WI38 (cell line): Measurements from ENCODE around the gene PSMD12.
A peak's percentile ranks its signal among the peaks of the same experiment; 100 is the strongest.

Experiments used
- H3K4me3 ChIP-seq: 2 replicates; pipeline ENCODE4 v1.5.1; 2011; ENCODE audit warnings: low read depth, mild to moderate bottlenecking, control low read depth, low read length
- TF ChIP-seq, protein P1 (sequence below): IDR thresholded peaks from 2 replicates; pipeline ENCODE4 v1.5.1; 2012; ENCODE audit warnings: low read depth, mild to moderate bottlenecking, control low read depth, low read length

PSMD12 gene

GRCh38 chr17:67366193-67367157, at the start of gene PSMD12:
PSMD12 (minus strand) TSS chr17:67366577; CDS start chr17:67366519, 58 bp downstream.
- H3K4me3 ChIP-seq: peak within 1 kb of the TSS; percentile 97
- TF ChIP-seq, protein P1, sequence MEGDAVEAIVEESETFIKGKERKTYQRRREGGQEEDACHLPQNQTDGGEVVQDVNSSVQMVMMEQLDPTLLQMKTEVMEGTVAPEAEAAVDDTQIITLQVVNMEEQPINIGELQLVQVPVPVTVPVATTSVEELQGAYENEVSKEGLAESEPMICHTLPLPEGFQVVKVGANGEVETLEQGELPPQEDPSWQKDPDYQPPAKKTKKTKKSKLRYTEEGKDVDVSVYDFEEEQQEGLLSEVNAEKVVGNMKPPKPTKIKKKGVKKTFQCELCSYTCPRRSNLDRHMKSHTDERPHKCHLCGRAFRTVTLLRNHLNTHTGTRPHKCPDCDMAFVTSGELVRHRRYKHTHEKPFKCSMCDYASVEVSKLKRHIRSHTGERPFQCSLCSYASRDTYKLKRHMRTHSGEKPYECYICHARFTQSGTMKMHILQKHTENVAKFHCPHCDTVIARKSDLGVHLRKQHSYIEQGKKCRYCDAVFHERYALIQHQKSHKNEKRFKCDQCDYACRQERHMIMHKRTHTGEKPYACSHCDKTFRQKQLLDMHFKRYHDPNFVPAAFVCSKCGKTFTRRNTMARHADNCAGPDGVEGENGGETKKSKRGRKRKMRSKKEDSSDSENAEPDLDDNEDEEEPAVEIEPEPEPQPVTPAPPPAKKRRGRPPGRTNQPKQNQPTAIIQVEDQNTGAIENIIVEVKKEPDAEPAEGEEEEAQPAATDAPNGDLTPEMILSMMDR: no peak

DNA sequence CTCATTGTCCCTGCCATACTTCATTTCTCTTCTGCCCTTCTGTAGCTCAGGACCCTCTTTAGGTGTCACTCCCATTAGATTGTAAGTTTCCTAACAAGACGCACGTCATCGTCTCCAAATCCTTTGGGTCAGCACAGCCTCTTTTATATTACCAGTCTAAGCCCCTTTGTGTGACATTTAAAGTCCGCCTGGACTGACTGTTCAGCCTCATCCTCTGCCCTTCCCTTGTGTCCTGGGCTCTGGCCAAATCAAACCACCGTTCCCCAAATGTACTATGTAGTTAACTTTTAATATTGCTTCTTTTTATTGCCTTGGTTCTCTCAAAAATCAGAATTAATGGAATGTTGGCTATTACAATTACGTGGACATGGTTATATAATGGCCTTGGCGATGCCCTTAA, 48.9 kb upstream of the PSMD12 start:
- H3K4me3 ChIP-seq: no peak overlapping the region
- TF ChIP-seq, protein P1: no peak

- no peak overlapping the region for H3K4me3 ChIP-seq
- TF ChIP-seq, protein P1: no peak
Observed at GRCh38 chr17:67414559-67414958, 48.2 kb upstream of the PSMD12 start.

GRCh38 chr17:67414130-67414529, 47.8 kb upstream of the PSMD12 start:
- TF ChIP-seq, protein P1: no peak
- H3K4me3 ChIP-seq: no peak overlapping the region

DNA sequence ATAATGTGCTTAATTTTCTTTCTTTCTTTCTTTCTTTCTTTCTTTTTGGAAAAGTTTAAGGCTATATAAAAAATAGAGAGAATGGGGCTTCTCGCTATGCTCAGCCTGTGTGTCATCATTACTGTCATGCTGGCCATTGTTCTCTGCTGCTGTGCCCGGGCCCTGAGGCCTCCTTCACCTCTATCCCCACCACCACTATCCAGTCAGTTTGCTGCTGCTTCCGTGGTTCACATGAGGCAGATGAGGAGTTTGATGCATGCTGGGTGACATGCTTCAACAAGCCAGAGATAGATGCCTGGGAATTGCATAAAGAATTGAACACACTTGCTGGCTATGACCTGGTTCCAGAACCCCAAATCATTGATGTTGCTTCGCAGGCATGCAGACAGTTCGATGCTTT, 47.0 kb upstream of the PSMD12 start:
- no peak overlapping the region for H3K4me3 ChIP-seq
- TF ChIP-seq, protein P1: no peak

- TF ChIP-seq, protein P1: no peak
- no peak overlapping the region for H3K4me3 ChIP-seq
Observed at GRCh38 chr17:67412941-67413340, 46.6 kb upstream of the PSMD12 start.

- TF ChIP-seq, protein P1: no peak
- H3K4me3 ChIP-seq: no peak overlapping the region
Observed at GRCh38 chr17:67412032-67412431, 45.7 kb upstream of the PSMD12 start.
